Smooth muscle cell of the brain vasculature (primary cell): ENCODE results near the gene CFAP299.
A peak's percentile ranks its signal among the peaks of the same experiment; 100 is the strongest.

Experiments
- DNase-seq: peaks from one replicate; pipeline ENCODE4 v3.0.0-alpha.2; 2012; ENCODE audit warnings: low read depth, low spot score

Gene CFAP299

GRCh38 chr4:80921441-80921840, 585.9 kb downstream of the CFAP299 start:
- no peak for DNase-seq

GRCh38 chr4:80922941-80923340, 587.4 kb downstream of the CFAP299 start:
- DNase-seq: no peak

DNA sequence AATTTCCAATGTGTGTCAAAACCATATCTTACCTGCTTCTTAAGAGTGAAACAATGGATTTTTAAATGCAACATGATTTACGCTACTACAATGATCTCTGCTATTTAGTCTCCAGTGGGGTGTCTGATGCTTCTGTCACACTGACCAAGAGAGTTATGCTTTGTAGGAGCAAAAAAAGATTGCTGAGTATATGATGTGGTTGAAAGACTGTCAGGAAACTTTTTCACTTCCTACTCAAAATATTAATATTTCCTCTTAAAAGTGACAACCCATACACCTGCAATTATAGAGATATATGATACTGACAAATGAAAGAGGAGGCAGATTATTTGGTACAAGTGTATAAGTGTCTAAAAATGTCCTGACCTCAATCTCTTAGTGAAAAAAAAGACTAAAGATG, 589.8 kb downstream of the CFAP299 start:
- no peak for DNase-seq

DNA sequence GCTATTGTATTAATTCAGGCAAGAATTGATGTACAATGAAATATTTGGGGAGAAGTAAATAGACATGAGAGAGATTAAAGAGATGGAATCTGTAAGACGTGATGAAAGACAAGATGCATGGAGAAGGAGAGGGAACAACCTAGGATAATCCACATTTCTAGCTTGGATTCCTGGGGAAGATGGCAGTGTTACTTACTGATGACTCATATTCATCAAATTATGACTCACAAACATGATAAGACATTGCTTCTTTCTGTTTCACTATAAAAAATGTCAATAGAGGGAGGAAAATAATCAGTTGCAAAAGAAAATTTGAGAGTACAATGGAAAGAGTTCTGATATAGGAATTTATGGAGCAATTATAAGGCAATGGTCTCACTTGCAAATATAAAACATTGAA, 590.9 kb downstream of the CFAP299 start:
- no peak for DNase-seq

DNA sequence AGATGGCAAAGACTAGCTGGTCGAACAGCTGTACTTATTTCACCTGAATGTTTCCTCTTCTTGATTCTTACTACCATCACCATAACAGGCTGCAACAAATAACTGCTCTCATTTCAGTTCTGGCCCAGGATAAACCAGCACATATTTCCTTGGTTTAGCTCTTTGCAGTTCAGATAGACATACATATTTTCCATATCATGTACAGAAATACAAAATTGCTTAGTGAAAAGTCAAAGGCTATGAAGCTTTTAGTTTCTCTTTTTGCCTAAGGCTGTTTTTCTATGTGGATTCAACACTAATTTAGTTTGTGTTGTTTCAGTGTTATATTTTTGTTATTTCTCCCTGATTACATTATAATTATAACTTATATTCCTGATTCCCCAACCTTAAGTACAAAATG, 591.4 kb downstream of the CFAP299 start:
- no peak for DNase-seq

DNA sequence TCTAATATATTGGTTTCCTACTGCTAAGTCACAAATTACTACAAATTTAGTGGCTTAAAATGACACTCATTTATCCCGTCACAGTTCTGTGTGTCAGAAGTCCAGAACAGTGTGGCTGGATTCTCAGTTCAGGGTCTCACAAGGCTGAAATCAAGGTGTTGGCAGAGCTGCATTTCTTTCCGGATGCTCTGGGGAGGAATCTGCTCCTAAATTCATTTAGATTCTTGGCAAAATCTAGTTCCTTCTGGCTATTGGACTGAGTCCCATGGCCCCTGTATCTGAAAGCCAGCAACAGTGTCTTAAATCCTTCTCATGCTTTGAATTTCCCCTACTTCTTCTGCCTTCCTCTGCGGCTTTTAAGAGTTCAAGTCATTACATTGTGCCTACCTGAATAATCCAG, 591.9 kb downstream of the CFAP299 start:
- no peak for DNase-seq

DNA sequence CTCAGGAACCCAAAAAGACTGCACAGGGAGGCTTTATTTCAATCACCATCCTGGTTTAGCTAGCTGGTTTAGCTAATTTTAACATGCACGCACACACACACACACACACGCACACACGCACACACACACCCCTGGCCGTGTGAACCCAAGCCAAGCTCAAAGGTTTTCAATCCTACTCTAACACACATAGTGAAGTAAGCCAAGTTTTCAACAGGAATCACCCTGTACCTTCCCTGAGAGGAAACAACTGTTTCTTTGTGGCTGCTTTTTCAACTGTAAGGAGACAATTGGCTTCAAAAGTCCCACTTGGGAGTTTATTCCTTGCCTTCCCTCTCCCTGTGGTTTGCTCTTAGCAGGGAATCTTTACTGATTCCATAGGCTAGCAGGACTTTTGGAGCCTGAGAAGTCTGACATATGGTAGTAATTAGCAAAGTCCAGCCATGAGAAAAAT, 596.1 kb downstream of the CFAP299 start:
- peak; percentile 44 for DNase-seq

- peak; percentile 1 for DNase-seq
Observed at GRCh38 chr4:80948141-80948540, 612.6 kb downstream of the CFAP299 start.

DNA sequence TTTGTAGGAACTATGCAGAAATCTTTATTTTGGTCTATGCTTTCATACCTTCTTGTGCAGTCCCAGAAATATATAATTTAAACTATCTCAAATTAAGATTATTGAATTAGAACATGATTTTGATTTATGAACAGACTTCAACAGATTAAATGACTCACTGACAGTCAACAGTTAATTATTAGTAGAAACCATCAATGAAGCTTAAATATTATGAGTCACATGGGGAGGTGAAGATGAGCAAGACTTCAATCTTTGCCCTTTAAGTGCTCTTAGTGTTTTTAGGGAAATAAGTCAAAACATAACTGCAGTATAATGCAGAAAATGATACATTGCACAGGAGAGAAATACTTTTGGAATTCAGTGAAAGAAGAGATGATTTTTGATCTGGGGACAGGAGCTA, 613.5 kb downstream of the CFAP299 start:
- DNase-seq: no peak

DNA sequence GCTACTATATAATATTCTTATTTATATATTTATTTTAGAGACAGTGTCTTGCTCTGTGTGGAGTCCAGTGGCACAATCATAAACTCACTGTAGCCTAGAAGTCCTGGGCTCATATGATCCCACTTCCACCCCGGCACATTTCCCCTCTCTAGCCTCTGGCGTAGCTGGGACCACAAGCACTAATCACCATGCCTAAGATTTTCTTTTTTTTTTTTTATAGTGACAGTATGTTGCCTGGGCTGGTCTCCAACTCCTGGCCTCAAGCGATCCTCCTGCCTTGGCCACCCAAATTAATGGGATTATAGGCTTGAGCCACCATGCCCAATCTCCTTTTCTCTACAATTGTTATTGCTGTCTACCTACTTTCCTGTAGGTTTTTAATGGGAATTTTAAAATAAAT, 620.9 kb downstream of the CFAP299 start:
- no peak for DNase-seq

- no peak for DNase-seq
Observed at GRCh38 chr4:80963051-80963450, 627.5 kb downstream of the CFAP299 start.

- DNase-seq: no peak
Observed at GRCh38 chr4:80967346-80967745, 631.8 kb downstream of the CFAP299 start.

GRCh38 chr4:80980239-80980638, 644.7 kb downstream of the CFAP299 start:
- no peak for DNase-seq

GRCh38 chr4:80986011-80986410, 650.5 kb downstream of the CFAP299 start:
- no peak for DNase-seq

- peak; percentile 52 for DNase-seq
Observed at GRCh38 chr4:80989921-80990544, 654.5 kb downstream of the CFAP299 start.

DNA sequence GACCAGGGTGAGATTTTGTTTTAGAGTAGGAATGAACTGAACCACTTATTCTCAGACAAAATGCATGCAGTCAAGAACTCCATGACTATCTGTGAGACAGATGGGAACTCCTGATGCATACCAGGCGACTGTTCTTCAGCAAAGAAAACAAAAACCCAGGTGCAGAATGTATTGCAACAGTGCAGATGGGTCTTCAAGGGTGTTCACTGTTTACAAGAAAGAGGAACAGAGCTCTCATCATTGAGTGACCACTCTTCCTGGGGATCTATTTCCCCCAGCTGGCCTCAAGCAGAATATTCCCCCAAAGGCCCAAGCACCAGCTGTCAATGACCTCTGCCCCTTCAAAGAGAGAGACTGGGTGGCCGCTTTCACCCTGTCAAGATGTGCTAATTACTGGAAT, 655.3 kb downstream of the CFAP299 start:
- DNase-seq: no peak

DNA sequence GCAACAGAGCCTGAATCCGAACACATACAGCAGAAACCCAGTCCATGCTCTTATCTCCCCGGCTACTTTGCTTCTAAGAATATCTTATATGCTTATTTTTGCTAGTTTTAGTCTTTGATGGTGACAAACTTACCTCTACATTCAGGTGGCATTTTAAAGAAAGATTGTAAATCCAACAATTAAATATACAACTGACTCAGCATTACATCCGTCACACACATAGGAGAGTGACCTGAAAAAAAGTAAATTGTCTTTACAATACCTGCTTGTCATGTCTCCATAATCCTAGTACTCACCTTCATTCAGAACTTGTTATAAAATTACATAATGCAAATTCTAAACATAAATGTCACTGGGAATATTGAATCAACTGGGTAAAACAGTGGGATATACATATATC, 664.4 kb downstream of the CFAP299 start:
- no peak for DNase-seq

DNA sequence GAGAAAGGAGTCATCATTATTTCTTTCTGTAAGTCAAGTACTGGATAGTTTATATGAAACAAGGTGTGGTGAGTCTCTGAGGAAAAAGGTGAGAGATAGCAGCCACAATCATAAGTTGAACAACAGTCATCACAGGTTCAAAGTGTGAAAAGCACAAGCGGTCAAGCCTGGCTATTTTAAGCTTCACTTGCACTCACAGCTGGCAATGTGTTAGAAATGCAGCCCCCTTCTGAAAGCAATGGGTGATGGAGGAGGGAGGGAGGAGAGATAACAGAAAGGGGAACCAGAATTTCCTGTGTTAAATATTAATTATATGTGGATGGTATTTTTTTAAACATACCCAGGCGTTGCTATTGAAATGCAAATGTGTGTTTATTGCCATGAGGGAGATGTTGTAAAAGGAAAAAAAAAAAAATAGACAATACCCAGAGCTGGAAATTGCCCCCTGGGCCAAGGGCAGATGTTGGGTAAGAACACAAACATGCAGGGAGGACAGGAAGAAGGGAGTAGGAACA, 668.1 kb downstream of the CFAP299 start:
- no peak for DNase-seq

DNA sequence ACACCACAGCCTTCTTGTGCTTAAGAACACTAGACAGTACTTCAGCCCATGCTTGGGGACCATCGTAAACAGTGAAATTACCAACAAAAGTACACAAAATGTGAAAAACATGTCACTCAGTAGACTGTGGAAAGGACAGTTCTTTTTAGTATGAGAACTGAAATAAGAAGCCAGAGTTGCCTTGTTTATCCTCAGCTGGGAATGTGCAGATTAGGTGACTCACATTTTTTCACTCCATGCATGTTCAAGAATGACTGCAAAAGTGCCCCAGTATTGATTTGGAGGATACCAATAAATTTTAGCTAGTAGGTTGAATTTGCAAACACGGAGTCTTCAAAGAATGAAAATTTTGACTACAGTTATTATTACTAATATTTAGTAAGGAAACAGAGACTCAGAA, 671.9 kb downstream of the CFAP299 start:
- no peak for DNase-seq
